ENCODE measurements around the gene LAPTM5.

The LAPTM5 gene

GRCh38 chr1:30740251-30741238, 17.0 kb downstream of the LAPTM5 start:
- Histone ChIP-seq H3K4me1 (ENCODE audit: control insufficient read depth, insufficient read depth, low read length) (peaks cover 2% of the 10 kb centered on the region), H3K9me3 (ENCODE audit: control insufficient read depth, low read length) (no peaks in the 10 kb centered on the region), H3K4me3 (ENCODE audit: low read length) (no peak overlapping the region), H3K9ac (ENCODE audit: low read length) (no peak overlapping the region), H3K27me3 (ENCODE audit: control insufficient read depth, insufficient read depth, low read length) (no peaks in the 10 kb centered on the region), H3K36me3 (ENCODE audit: control insufficient read depth, insufficient read depth, low read length) (no peaks in the 10 kb centered on the region)

- Histone ChIP-seq H3K36me3 (ENCODE audit: control insufficient read depth, insufficient read depth, low read length) (no peaks in the 10 kb centered on the region), H3K4me1 (ENCODE audit: control insufficient read depth, insufficient read depth, low read length) (no peaks in the 10 kb centered on the region), H3K4me3 (ENCODE audit: low read length) (no peak overlapping the region), H3K9ac (ENCODE audit: low read length) (no peak overlapping the region), H3K27me3 (ENCODE audit: control insufficient read depth, insufficient read depth, low read length) (no peaks in the 10 kb centered on the region), H3K9me3 (ENCODE audit: control insufficient read depth, low read length) (no peaks in the 10 kb centered on the region)
Measured at GRCh38 chr1:30739601-30740000, 18.0 kb downstream of the LAPTM5 start.

GRCh38 chr1:30738715-30739559, 18.6 kb downstream of the LAPTM5 start:
- Histone ChIP-seq H3K36me3 (ENCODE audit: control insufficient read depth, insufficient read depth, low read length) (no peaks in the 10 kb centered on the region), H3K27me3 (ENCODE audit: control insufficient read depth, insufficient read depth, low read length) (no peaks in the 10 kb centered on the region), H3K9ac (ENCODE audit: low read length) (no peak overlapping the region)

GRCh38 chr1:30738040-30738714, 19.4 kb downstream of the LAPTM5 start:
- Histone ChIP-seq H3K27me3 (ENCODE audit: control insufficient read depth, insufficient read depth, low read length) (no peaks in the 10 kb centered on the region), H3K4me3 (ENCODE audit: low read length) (no peak overlapping the region), H3K36me3 (ENCODE audit: control insufficient read depth, insufficient read depth, low read length) (no peaks in the 10 kb centered on the region), H3K4me1 (ENCODE audit: control insufficient read depth, insufficient read depth, low read length) (no peaks in the 10 kb centered on the region), H3K9ac (ENCODE audit: low read length) (no peak overlapping the region), H3K9me3 (ENCODE audit: control insufficient read depth, low read length) (no peaks in the 10 kb centered on the region)

More at GRCh38 chr1:30738715-30739559, 18.6 kb downstream of the LAPTM5 start:
- Histone ChIP-seq H3K4me1 (ENCODE audit: control insufficient read depth, insufficient read depth, low read length) (no peaks in the 10 kb centered on the region), H3K4me3 (ENCODE audit: low read length) (no peak overlapping the region), H3K9me3 (ENCODE audit: control insufficient read depth, low read length) (no peaks in the 10 kb centered on the region)

- Histone ChIP-seq H3K4me3 (ENCODE audit: low read length) (no peak overlapping the region), H3K9ac (ENCODE audit: low read length) (no peak overlapping the region), H3K27me3 (ENCODE audit: control insufficient read depth, insufficient read depth, low read length) (no peaks in the 10 kb centered on the region), H3K36me3 (ENCODE audit: control insufficient read depth, insufficient read depth, low read length) (no peaks in the 10 kb centered on the region), H3K9me3 (ENCODE audit: control insufficient read depth, low read length) (no peaks in the 10 kb centered on the region), H3K4me1 (ENCODE audit: control insufficient read depth, insufficient read depth, low read length) (no peaks in the 10 kb centered on the region)
Measured at GRCh38 chr1:30737357-30738039, 20.1 kb downstream of the LAPTM5 start.

GRCh38 chr1:30735668-30736498, 21.7 kb downstream of the LAPTM5 start:
- H3K36me3 ChIP-seq (ENCODE audit: control insufficient read depth, insufficient read depth, low read length) = no peaks in the 10 kb centered on the region
- no peak overlapping the region for H3K4me3 ChIP-seq (ENCODE audit: low read length)
- H3K9ac ChIP-seq (ENCODE audit: low read length) = no peak overlapping the region
- no peaks in the 10 kb centered on the region for H3K4me1 ChIP-seq (ENCODE audit: control insufficient read depth, insufficient read depth, low read length)
- no peaks in the 10 kb centered on the region for H3K9me3 ChIP-seq (ENCODE audit: control insufficient read depth, low read length)
- H3K27me3 ChIP-seq (ENCODE audit: control insufficient read depth, insufficient read depth, low read length) = peaks cover under 1% of the 10 kb centered on the region

GRCh38 chr1:30735124-30735523, 22.4 kb downstream of the LAPTM5 start:
- H3K9me3 ChIP-seq (ENCODE audit: control insufficient read depth, low read length) = no peaks in the 10 kb centered on the region
- no peaks in the 10 kb centered on the region for H3K36me3 ChIP-seq (ENCODE audit: control insufficient read depth, insufficient read depth, low read length)
- no peak overlapping the region for H3K9ac ChIP-seq (ENCODE audit: low read length)
- H3K4me3 ChIP-seq (ENCODE audit: low read length) = no peak overlapping the region
- H3K27me3 ChIP-seq (ENCODE audit: control insufficient read depth, insufficient read depth, low read length) = peaks cover 3% of the 10 kb centered on the region
- no peaks in the 10 kb centered on the region for H3K4me1 ChIP-seq (ENCODE audit: control insufficient read depth, insufficient read depth, low read length)

GRCh38 chr1:30734580-30734979, 23.0 kb downstream of the LAPTM5 start:
- H3K4me1 ChIP-seq (ENCODE audit: control insufficient read depth, insufficient read depth, low read length) = no peaks in the 10 kb centered on the region
- H3K27me3 ChIP-seq (ENCODE audit: control insufficient read depth, insufficient read depth, low read length) = peaks cover 3% of the 10 kb centered on the region
- no peaks in the 10 kb centered on the region for H3K36me3 ChIP-seq (ENCODE audit: control insufficient read depth, insufficient read depth, low read length)
- H3K4me3 ChIP-seq (ENCODE audit: low read length) = no peak overlapping the region
- H3K9me3 ChIP-seq (ENCODE audit: control insufficient read depth, low read length) = no peaks in the 10 kb centered on the region
- no peak overlapping the region for H3K9ac ChIP-seq (ENCODE audit: low read length)

GRCh38 chr1:30734106-30734505, 23.5 kb downstream of the LAPTM5 start:
- Histone ChIP-seq H3K36me3 (ENCODE audit: control insufficient read depth, insufficient read depth, low read length) (no peaks in the 10 kb centered on the region), H3K4me3 (ENCODE audit: low read length) (no peak overlapping the region), H3K4me1 (ENCODE audit: control insufficient read depth, insufficient read depth, low read length) (no peaks in the 10 kb centered on the region), H3K9me3 (ENCODE audit: control insufficient read depth, low read length) (no peaks in the 10 kb centered on the region), H3K9ac (ENCODE audit: low read length) (no peak overlapping the region), H3K27me3 (ENCODE audit: control insufficient read depth, insufficient read depth, low read length) (peaks cover 3% of the 10 kb centered on the region)

GRCh38 chr1:30733493-30733892, 24.1 kb downstream of the LAPTM5 start:
- no peaks in the 10 kb centered on the region for H3K36me3 ChIP-seq (ENCODE audit: control insufficient read depth, insufficient read depth, low read length)
- no peaks in the 10 kb centered on the region for H3K9me3 ChIP-seq (ENCODE audit: control insufficient read depth, low read length)
- H3K4me1 ChIP-seq (ENCODE audit: control insufficient read depth, insufficient read depth, low read length) = no peaks in the 10 kb centered on the region
- H3K9ac ChIP-seq (ENCODE audit: low read length) = no peak overlapping the region
- no peak overlapping the region for H3K4me3 ChIP-seq (ENCODE audit: low read length)
- H3K27me3 ChIP-seq (ENCODE audit: control insufficient read depth, insufficient read depth, low read length) = peaks cover 3% of the 10 kb centered on the region

Measured in mucosa of stomach (tissue), 1 donor.